GM10248 (cell line): ENCODE results near the gene VEGFA.

ENCODE experiments used
- CTCF ChIA-PET: fragments of 300-600 bp; sonication (Branson Sonifier 250); formaldehyde crosslinking; extraction: SDS; loops from one replicate; lab custom pipeline; 2021; ENCODE audit warnings: antibody characterized with exemption; lab: Yijun Ruan, JAX
- POLR2A ChIA-PET: fragments of 350-650 bp; sonication (Branson Sonifier 250); formaldehyde crosslinking; extraction: SDS; loops from one replicate; lab custom pipeline; 2020; ENCODE audit warnings: antibody characterized with exemption; lab: Yijun Ruan, JAX
- DNase-seq: peaks from one replicate; pipeline ENCODE4 v3.0.0; 2012; ENCODE audit errors: extremely low spot score
- TF ChIP-seq, protein P1 (sequence below): IDR thresholded peaks from 2 replicates; pipeline ENCODE4 v1.5.1; 2012; ENCODE audit warnings: mild to moderate bottlenecking, low read depth; ENCODE audit errors: extremely low read depth, missing control alignments, control extremely low read depth

Gene VEGFA

DNA sequence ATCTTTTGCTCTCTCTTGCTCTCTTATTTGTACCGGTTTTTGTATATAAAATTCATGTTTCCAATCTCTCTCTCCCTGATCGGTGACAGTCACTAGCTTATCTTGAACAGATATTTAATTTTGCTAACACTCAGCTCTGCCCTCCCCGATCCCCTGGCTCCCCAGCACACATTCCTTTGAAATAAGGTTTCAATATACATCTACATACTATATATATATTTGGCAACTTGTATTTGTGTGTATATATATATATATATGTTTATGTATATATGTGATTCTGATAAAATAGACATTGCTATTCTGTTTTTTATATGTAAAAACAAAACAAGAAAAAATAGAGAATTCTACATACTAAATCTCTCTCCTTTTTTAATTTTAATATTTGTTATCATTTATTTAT lies 15.9 kb downstream of the VEGFA start:
- no peak for DNase-seq
- CTCF ChIA-PET, result interaction anchor here (0.9 to 3.2 kb wide), 5 partner anchors 8 to 314 kb away, joined by 3 to 22 read pairs (median 4); partner anchors contain the start of gene VEGFA
- TF ChIP-seq, protein P1, sequence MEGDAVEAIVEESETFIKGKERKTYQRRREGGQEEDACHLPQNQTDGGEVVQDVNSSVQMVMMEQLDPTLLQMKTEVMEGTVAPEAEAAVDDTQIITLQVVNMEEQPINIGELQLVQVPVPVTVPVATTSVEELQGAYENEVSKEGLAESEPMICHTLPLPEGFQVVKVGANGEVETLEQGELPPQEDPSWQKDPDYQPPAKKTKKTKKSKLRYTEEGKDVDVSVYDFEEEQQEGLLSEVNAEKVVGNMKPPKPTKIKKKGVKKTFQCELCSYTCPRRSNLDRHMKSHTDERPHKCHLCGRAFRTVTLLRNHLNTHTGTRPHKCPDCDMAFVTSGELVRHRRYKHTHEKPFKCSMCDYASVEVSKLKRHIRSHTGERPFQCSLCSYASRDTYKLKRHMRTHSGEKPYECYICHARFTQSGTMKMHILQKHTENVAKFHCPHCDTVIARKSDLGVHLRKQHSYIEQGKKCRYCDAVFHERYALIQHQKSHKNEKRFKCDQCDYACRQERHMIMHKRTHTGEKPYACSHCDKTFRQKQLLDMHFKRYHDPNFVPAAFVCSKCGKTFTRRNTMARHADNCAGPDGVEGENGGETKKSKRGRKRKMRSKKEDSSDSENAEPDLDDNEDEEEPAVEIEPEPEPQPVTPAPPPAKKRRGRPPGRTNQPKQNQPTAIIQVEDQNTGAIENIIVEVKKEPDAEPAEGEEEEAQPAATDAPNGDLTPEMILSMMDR, result no peak

DNA sequence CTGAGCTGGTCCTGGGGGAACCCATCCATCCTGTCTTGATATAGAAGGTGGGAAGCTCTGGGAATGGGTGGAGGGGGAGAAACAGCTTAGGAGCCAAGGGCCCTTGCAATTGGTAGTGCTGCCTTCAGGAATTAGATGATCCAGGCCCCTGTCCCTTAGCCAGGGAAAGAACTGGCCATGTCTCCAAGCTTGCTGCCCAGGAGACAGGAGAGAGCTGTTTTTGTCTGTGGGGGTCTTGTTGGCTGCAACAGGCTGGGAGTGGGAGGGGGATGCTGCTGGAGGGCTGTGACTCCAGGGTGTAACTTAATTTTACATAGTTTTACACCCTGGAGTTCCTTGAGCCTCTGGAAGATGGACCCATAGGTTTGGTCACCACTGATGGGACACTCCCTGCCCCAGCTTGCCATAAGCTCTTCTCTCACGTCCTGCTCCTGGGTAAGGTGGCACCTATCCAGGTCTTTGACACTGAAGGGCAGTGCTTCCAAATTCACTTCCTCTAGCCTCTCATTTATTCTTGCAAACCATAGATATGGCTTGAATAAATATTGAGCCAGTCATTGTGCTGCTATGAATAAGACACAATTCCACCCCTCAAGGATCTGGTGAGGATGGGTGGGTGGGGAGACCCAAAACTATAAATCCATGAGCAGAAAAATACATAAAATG lies 16.8 kb downstream of the VEGFA start:
- DNase-seq, result no peak
- CTCF ChIA-PET, result interaction anchor here (0.7 to 3.2 kb wide), 6 partner anchors 9 to 313 kb away, joined by 3 to 22 read pairs (median 4); partner anchors contain the start of gene VEGFA
- TF ChIP-seq, protein P1, result no peak
- POLR2A ChIA-PET, result interaction anchor here (0.6 to 1.0 kb wide), 2 partner anchors 113 to 327 kb away, joined by 3 to 6 read pairs; no protein-coding TSS in a partner anchor

More for the DNA sequence above, 15.9 kb downstream of the VEGFA start:
- POLR2A ChIA-PET, result no interaction called here

DNA sequence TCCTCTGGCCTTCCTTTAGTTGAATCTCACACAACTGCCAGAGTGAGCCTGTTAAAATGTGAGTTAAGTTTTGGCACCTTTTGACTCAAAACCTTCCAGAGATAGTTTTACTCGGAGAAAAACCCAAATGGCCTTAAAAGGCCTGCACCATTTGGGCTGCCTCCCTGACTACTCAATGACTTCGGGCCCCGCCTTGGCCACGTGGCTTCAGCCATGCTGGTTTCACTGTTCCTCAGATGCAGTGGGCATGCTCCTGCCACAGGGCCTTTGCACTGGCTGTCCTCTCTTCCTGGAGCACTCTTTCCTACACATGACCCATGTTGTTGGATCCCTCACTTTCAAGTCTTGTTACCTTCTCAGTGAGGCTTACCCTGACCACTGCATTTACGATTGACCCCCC lies 18.3 kb downstream of the VEGFA start:
- POLR2A ChIA-PET, result no interaction called here
- CTCF ChIA-PET, result interaction anchor here (1.4 kb wide), 1 partner anchor 10 kb away, joined by 4 read pairs; no protein-coding TSS in a partner anchor
- TF ChIP-seq, protein P1, result no peak
- DNase-seq, result no peak

DNA sequence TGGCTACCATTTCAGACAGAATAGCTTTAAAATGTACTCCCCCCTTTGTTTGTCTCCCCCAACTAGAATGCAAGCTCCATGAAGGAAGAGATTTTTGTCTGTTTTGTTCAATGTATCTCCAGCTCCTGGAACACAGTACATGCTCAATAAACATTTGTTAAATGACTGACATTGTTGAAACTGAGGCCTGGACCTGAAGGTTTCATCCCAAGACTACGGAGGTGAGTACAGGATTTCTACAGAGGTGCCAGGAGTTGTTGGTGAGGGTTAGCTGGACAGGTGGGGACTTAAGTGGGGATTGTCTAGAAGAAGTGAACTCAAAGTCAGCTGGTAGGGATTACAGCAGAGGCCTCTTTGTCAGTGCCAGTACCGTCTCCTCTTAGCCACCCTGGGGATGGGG lies 19.4 kb downstream of the VEGFA start:
- ChIA-PET CTCF (interaction anchor here (1.4 kb wide), 2 partner anchors 11 to 15 kb away, joined by 3 to 4 read pairs; no protein-coding TSS in a partner anchor), POLR2A (no interaction called here)
- TF ChIP-seq, protein P1, result no peak
- DNase-seq, result no peak

DNA sequence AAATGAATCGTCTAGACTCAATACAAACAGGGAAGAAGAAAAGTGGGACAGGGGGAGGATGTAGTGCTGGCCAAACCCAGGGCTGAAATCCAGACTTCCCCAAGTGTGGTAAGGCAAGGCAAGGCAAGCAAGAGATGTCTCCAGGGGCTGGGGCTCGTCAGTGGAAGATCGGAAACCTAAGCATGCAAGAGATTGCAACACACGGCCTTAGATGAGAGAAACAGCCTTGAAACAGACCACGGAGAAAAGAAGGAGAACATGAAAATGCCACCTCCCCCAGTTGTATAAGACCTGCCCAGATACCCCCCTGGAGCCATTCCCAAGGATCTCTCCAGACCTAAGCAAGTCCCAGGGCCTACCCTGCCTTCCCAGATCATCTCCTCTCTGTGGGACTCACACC lies 20.0 kb downstream of the VEGFA start:
- CTCF ChIA-PET, result interaction anchor here (1.4 kb wide), 1 partner anchor 16 kb away, joined by 3 read pairs; no protein-coding TSS in a partner anchor
- TF ChIP-seq, protein P1, result no peak
- POLR2A ChIA-PET, result no interaction called here
- DNase-seq, result no peak

DNA sequence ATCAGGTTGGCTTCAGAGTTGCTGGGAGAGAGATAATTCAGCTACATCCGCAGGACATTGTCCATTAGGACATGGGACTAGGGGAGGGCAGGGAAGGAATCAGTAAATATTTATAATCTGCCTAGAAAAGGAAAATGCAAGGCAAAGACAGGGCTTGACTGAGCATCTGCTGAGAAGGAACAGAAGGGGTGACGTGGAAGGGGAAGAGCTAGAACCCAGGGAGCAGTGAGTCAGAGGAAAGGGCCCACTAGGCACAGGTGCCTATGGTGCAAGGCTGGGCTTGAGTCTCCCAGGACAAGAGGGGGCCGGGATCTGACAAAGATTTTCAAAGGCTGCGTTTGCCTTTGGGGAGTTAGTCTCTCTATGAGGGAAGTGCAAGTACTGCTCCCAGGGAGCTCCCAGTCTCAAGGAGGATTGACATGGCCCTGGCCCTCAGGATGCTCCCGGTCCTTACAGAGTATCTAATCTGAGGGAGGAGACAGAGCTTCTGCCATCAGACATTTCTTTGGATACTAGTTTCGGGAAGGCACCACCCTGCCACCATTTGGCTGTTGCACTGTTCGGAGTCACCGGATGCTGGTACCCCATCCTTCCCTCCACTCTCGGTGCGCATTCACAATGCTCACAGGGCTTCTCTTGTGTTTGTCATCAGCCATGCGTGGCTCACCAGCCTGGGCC lies 21.9 kb downstream of the VEGFA start:
- ChIA-PET POLR2A (no interaction called here), CTCF (interaction anchor here (0.7 to 4.5 kb wide), 3 partner anchors 11 to 139 kb away, joined by 3 to 23 read pairs (median 3); no protein-coding TSS in a partner anchor)
- no peak for DNase-seq
- TF ChIP-seq, protein P1, result no peak
